ENCODE data around the gene JMJD1C.

Gene JMJD1C

DNA sequence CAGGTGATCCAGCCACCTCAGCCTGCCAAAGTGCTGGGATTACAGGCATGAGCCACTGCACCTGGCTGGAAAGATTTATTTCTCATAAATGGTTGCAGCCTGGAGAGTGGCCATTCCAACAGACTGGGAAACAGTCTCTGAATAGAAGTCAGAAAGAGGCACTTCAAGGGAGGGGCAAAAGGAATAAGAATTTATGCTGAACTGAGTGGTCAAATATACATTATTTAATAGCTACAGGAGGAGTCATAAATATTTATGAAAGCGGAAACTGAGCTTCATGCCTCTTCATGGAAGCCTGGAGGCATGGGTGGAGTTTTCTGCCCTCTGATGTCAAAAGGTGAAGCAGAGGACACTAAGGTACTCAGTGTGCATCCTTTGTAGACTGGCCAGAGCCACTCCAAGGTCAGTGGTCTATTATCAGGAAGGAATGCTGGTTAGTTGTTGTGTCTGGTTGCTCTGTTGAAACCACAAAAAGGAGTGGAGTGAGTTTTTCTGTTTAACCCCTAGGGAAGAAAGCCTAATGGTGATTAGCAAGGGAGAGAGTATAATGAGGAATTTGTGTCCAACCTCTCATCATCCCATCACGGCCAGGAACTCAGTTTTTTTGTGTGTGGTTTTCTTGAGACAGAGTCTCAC is 341.9 kb downstream of the JMJD1C start:
- no peak for DNase-seq

DNA sequence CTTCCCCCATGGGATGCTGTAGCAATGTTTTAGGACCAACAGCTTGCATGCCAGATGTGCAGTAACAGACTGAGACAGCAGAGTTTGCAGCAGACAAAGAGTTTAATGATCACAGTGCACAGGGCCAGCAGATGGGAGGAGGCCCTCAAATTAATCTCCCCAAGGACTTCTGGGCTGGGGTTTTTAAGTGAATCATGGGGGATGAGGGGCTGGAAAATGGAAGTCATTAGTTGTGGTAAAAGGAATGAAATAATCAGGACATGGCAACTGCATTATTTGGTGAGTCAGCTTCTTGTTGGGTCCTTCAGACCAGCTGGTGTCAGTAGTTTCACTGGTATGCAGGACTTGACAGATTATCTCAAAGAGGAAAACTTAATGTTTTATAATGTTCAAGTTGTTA is 345.2 kb downstream of the JMJD1C start:
- no peak for DNase-seq

GRCh38 chr10:63119041-63119440 is 346.7 kb downstream of the JMJD1C start:
- no peak for DNase-seq
